Omental fat pad (tissue), 4 donors: ENCODE results near the gene CDH22. TPM values are rescaled to one million over a fixed set of nuclear protein-coding genes. Genes with fewer than 3 reads are reported as not detected.

ENCODE experiments used
- ATAC-seq: fragments of 150-250 bp; one replicate; pipeline ENCODE4 v1.9.1; 2016; ENCODE audit warnings: mild to moderate bottlenecking, moderate library complexity; ENCODE audit not compliant: low FRiP score
- DNase-seq: peaks from one replicate; pipeline ENCODE4 v3.0.0-alpha.2; 2019; ENCODE audit warnings: low spot score
- CTCF ChIP-seq, 3 donors: fragments of 450-650 bp; IDR thresholded peaks; one replicate each; pipeline ENCODE4 v1.5.1; 2016 to 2017; ENCODE audit warnings: antibody characterized with exemption in 3 of 3, mild to moderate bottlenecking in 3 of 3, moderate library complexity in 2 of 3
- total RNA-seq, 4 donors: library from RNA; depleted of rRNA; stranded (reverse); fragments of >200 nt; gene quantifications; one replicate each; pipeline ENCODE4 v1.1.0, GENCODE V29; 2016

CDH22 gene
- total RNA-seq, 4 donors from 2014 or later = 0.24 to 0.46 (median 0.31) TPM

GRCh38 chr20:46260480-46260879, 47.8 kb downstream of the CDH22 start:
- ATAC-seq (peak; percentile 43), DNase-seq (no peak)
- TF ChIP-seq CTCF (IDR thresholded peaks at IDR 0.05) = no peak

- DNase-seq (no peak), ATAC-seq (no peak)
- TF ChIP-seq CTCF (IDR thresholded peaks at IDR 0.05) = no peak
These were observed 48.9 kb downstream of the CDH22 start for GRCh38 chr20:46259260-46259859.

- ATAC-seq (no peak), DNase-seq (no peak)
- no peak for TF ChIP-seq CTCF (IDR thresholded peaks at IDR 0.05)
These were observed 50.4 kb downstream of the CDH22 start for GRCh38 chr20:46257887-46258286.

- ATAC-seq (no peak), DNase-seq (no peak)
- no peak for TF ChIP-seq CTCF (IDR thresholded peaks at IDR 0.05)
These were observed 52.0 kb downstream of the CDH22 start for GRCh38 chr20:46256293-46256692.

GRCh38 chr20:46255440-46256104, 52.7 kb downstream of the CDH22 start:
- no peak for TF ChIP-seq CTCF (IDR thresholded peaks at IDR 0.05)
- peak; percentile 48 for DNase-seq
- peak; percentile 50 for ATAC-seq

- ATAC-seq (no peak), DNase-seq (no peak)
- TF ChIP-seq CTCF (IDR thresholded peaks at IDR 0.05) = no peak
These were observed 54.9 kb downstream of the CDH22 start for GRCh38 chr20:46253391-46253790.
